Body of pancreas (tissue), 4 donors: ENCODE results near the gene OTOP1. TPM values are rescaled to one million over a fixed set of nuclear protein-coding genes. Genes with fewer than 3 reads are reported as not detected.

Experiments
- ATAC-seq: fragments of 150-250 bp; one replicate; pipeline ENCODE4 v1.9.1; 2016
- DNase-seq, 4 donors: peaks; one replicate each; pipeline ENCODE4 v3.0.0-alpha.2; 2019
- H3K27ac ChIP-seq, 4 donors: fragments of 200-600 bp; sonication (generic); 1 replicate in 3 of 4; 2 replicates in 1 of 4; pipeline versions ENCODE4 v1.5.1 to v1.6.1; 2016 to 2019; ENCODE audit warnings: mild to moderate bottlenecking in 1 of 4, mixed read lengths in 1 of 4, moderate library complexity in 1 of 4
- H3K27me3 ChIP-seq, 2 donors: fragments of 200-600 bp; sonication (generic); one replicate each; pipeline ENCODE4 v1.6.0; 2016; ENCODE audit warnings: mild to moderate bottlenecking in 1 of 2
- H3K36me3 ChIP-seq, 2 donors: fragments of 200-600 bp; sonication (generic); replicated peaks in 1 of 2; 2 replicates each; pipeline ENCODE4 v1.5.1; 2016; ENCODE audit warnings: low read depth in 2 of 2; ENCODE audit not compliant: insufficient read depth in 1 of 2
- H3K4me1 ChIP-seq: fragments of 200-600 bp; sonication (generic); one replicate; pipeline ENCODE4 v1.6.0; 2016
- H3K4me3 ChIP-seq, 2 donors: fragments of 200-600 bp; sonication (generic); 1 replicate in 1 of 2; 2 replicates in 1 of 2; pipeline ENCODE4 v1.5.1; 2016 to 2019
- H3K9me3 ChIP-seq, 3 donors: fragments of 200-600 bp; sonication (generic); 1 replicate in 2 of 3; 2 replicates in 1 of 3; pipeline ENCODE4 v1.5.1; 2016
- CTCF ChIP-seq, 7 experiments: fragments of 450-650 bp in 4 of 7; fragments of 200-600 bp in 3 of 7; sonication (generic) in 3 of 7; IDR thresholded peaks; one replicate each; pipeline ENCODE4 v1.5.1; 2016 to 2019; ENCODE audit warnings: antibody characterized with exemption in 7 of 7
- POLR2A ChIP-seq, 3 donors: fragments of 450-650 bp; IDR thresholded peaks; one replicate each; pipeline ENCODE4 v1.6.1; 2016; ENCODE audit warnings: antibody characterized with exemption in 3 of 3, mild to moderate bottlenecking in 2 of 3
- WGBS, 2 donors: methylation state at CpG; one replicate each; pipeline ENCODE4 v1.1.5; 2017; 5-methylcytosine and 5-hydroxymethylcytosine counted together
- intact Hi-C: fragments of 100-400 bp; cut with DNase I; formaldehyde crosslinking; loops from one replicate; pipeline ENCODE4 v1.15.1; 2023
- total RNA-seq, 2 donors: library from RNA; depleted of rRNA; stranded (reverse); fragments of >200 nt; gene quantifications; one replicate each; pipeline ENCODE4 v1.1.0, GENCODE V29; 2016

OTOP1 gene
- total RNA-seq, 2 donors from 2014 or later, result not detected

DNA sequence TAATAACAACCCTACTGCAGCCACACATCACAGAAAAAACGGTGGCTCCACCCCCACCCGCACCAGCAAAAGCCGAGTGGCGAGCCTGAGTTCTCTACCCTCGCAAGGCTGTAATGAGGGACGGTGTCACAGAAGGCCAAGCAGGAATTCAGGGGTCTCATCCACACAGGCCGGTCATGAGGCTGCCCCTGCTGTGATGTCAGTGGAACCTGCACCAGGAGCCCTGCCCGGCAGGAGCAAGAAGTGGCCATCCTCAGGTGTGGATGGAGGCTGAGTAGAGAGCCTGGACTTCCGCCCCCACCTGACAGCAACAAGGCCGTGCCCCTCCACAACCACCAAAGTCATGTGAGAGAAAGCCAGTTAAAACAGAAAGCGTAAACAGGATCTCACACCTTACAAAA lies 42.6 kb upstream of the OTOP1 start:
- 86 to 92% methylated on average over 10 to 11 of the region's 11 CpGs for WGBS, 2 donors
- no peaks in the 10 kb centered on the region for H3K27me3 ChIP-seq
- no peak overlapping the region for H3K4me3 ChIP-seq
- no peaks in the 10 kb centered on the region for H3K4me1 ChIP-seq
- intact Hi-C loops, result no loop called here
- DNase-seq (no peak), ATAC-seq (no peak)
- H3K9me3 ChIP-seq, result no peaks in the 10 kb centered on the region
- no peak for TF ChIP-seq CTCF (IDR thresholded peaks at IDR 0.05)
- TF ChIP-seq POLR2A (IDR thresholded peaks at IDR 0.05), result no peak
- H3K36me3 ChIP-seq, result peaks cover 0 to 12% of the 10 kb centered on the region in 2 donors
- H3K27ac ChIP-seq, result peak overlapping the region in 1 of 4 donors; percentile 21

GRCh38 chr4:4268776-4269175 lies 42.0 kb upstream of the OTOP1 start:
- Histone ChIP-seq H3K27me3 (no peaks in the 10 kb centered on the region), H3K9me3 (no peaks in the 10 kb centered on the region), H3K36me3 (peaks cover 0 to 10% of the 10 kb centered on the region in 2 donors), H3K27ac (peak overlapping the region in 1 of 4 donors; percentile 33), H3K4me3 (no peak overlapping the region), H3K4me1 (no peaks in the 10 kb centered on the region)
- WGBS, 2 donors, result 65 to 68% methylated on average over 1 of the region's 1 CpG
- no peak for DNase-seq
- ATAC-seq, result no peak
- intact Hi-C loops, result no loop called here
- no peak for TF ChIP-seq POLR2A (IDR thresholded peaks at IDR 0.05)
- TF ChIP-seq CTCF (IDR thresholded peaks at IDR 0.05), result no peak

DNA sequence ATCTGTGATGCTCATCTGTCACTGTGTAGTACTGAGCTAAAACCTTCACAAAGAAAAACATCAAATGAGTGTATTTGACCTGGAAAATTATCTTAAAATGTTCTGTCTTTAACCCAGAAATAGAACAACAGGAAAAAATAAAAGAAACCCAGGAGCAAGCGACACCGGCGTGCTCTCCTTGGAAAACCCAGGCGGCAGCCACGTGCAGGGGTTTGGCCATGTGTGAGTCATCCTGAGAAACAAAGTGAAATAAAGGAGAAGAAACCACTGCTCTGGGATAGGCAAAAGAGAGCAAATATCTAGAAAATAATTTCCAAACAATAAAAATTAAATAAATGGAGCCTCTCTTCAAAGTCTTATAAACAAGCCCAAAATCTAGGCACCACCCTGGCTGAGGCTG lies 41.3 kb upstream of the OTOP1 start:
- TF ChIP-seq POLR2A (IDR thresholded peaks at IDR 0.05) (no peak), CTCF (IDR thresholded peaks at IDR 0.05) (no peak)

DNA sequence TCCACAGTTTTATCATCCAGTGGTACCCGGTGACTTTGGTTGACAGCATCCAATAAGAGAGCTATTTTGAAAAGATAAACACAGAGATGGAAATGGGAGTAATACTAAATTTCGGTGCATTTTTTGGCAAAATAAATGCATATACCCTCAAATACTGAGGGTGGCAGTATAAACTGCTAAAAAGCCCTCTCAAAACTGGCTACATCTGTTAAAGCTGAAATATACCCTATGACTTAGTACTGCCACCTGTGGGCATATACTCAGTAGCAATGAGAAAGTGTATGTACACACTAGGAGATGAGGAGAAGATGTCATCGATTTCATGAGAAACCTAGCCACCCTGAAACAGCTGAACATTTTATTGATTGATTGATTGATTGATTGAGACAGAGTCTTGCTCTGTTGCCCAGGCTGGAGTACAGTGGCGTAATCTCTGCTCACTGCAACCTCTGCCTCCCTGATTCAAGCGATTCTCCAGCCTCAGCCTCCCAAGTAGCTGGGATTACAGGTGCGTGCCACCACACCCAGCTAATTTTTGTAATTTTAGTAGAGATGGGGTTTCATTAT lies 33.5 kb upstream of the OTOP1 start:
- DNase-seq (peak in 1 of 4 donors; percentile 9), ATAC-seq (no peak)
- H3K27me3 ChIP-seq, result no peaks in the 10 kb centered on the region
- H3K4me1 ChIP-seq, result peaks cover 5% of the 10 kb centered on the region
- intact Hi-C loops, result loop anchor here (5.0 kb wide), 1 partner anchor 72 kb away; no protein-coding TSS in a partner anchor
- H3K27ac ChIP-seq, result no peak overlapping the region
- peak in 4 of 7 experiments; percentile 15 to 44 (median 24) for TF ChIP-seq CTCF (IDR thresholded peaks at IDR 0.05)
- no peak for TF ChIP-seq POLR2A (IDR thresholded peaks at IDR 0.05)
- H3K4me3 ChIP-seq, result no peak overlapping the region
- H3K36me3 ChIP-seq, result no peaks in the 10 kb centered on the region
- 64 to 72% methylated on average over 6 of the region's 6 CpGs for WGBS, 2 donors
- no peaks in the 10 kb centered on the region for H3K9me3 ChIP-seq

More for the DNA sequence above, 41.3 kb upstream of the OTOP1 start:
- intact Hi-C loops, result no loop called here
- H3K4me3 ChIP-seq, result no peak overlapping the region
- no peaks in the 10 kb centered on the region for H3K27me3 ChIP-seq
- DNase-seq (no peak), ATAC-seq (no peak)
- H3K9me3 ChIP-seq, result no peaks in the 10 kb centered on the region
- whole genome bisulfite sequencing, 2 donors, result 78 to 87% methylated on average over 5 of the region's 5 CpGs
- peaks cover 0 to 4% of the 10 kb centered on the region in 2 donors for H3K36me3 ChIP-seq
- no peaks in the 10 kb centered on the region for H3K4me1 ChIP-seq
- peak overlapping the region in 1 of 4 donors; percentile 33 for H3K27ac ChIP-seq
